Memory B cell (primary cell): ENCODE results near the gene MAD1L1.

Experiments used
- ATAC-seq: fragments of 150-1000 bp; cut with Tn5 transposase; 2 replicates; pipeline ENCODE4 v1.10.0; 2021; ENCODE audit warnings: low read depth, mild to moderate bottlenecking, moderate library complexity
- DNase-seq, 2 donors: peaks; one replicate each; pipeline ENCODE4 v3.0.0; 2022; ENCODE audit warnings: low spot score in 2 of 2
- H3K27ac Mint-ChIP-seq: one replicate; pipeline ENCODE4 v1.8.0; 2022; ENCODE audit warnings: mild to moderate bottlenecking, moderate library complexity, mixed read lengths
- H3K27me3 Mint-ChIP-seq: one replicate; pipeline ENCODE4 v1.8.0; 2022; ENCODE audit warnings: mixed read lengths
- H3K36me3 Mint-ChIP-seq: one replicate; pipeline ENCODE4 v1.8.0; 2022; ENCODE audit warnings: mild to moderate bottlenecking, mixed read lengths
- H3K4me1 Mint-ChIP-seq: one replicate; pipeline ENCODE4 v1.8.0; 2022; ENCODE audit warnings: mixed read lengths
- H3K4me3 Mint-ChIP-seq: one replicate; pipeline ENCODE4 v1.8.0; 2022; ENCODE audit warnings: mild to moderate bottlenecking, moderate library complexity, mixed read lengths
- H3K9me3 Mint-ChIP-seq: one replicate; pipeline ENCODE4 v1.8.0; 2022; ENCODE audit warnings: mixed read lengths

The MAD1L1 gene

GRCh38 chr7:1850111-1850975 is 382.4 kb downstream of the MAD1L1 start:
- H3K27ac Mint-ChIP-seq, result no peak overlapping the region
- H3K4me3 Mint-ChIP-seq, result no peak overlapping the region
- peaks cover 2% of the 10 kb centered on the region for H3K36me3 Mint-ChIP-seq
- H3K27me3 Mint-ChIP-seq, result no peaks in the 10 kb centered on the region
- no peak for DNase-seq
- H3K4me1 Mint-ChIP-seq, result no peaks in the 10 kb centered on the region
- ATAC-seq, result no peak
- no peaks in the 10 kb centered on the region for H3K9me3 Mint-ChIP-seq

GRCh38 chr7:1849351-1850041 is 383.2 kb downstream of the MAD1L1 start:
- H3K4me3 Mint-ChIP-seq, result no peak overlapping the region
- H3K9me3 Mint-ChIP-seq, result no peaks in the 10 kb centered on the region
- H3K4me1 Mint-ChIP-seq, result no peaks in the 10 kb centered on the region
- H3K36me3 Mint-ChIP-seq, result peaks cover 5% of the 10 kb centered on the region
- DNase-seq (no peak), ATAC-seq (no peak)
- H3K27me3 Mint-ChIP-seq, result no peaks in the 10 kb centered on the region
- H3K27ac Mint-ChIP-seq, result no peak overlapping the region

DNA sequence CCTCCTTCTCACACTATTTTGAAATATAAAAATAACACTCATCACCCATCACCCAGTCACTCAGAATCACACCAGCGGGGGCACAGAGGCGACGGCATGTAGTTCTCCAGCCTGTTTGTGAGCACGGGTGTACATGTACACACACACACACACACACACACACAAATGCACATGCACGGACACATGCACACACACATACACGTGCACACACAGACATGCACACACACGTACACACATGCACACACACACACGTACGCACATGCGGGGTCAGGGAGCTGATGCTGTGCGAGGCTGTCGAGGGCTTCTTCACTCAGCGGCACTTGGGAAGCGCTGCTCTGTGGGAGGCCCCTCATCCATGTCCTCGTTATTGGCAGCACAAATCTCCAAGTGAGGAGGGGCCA is 383.8 kb downstream of the MAD1L1 start:
- H3K27me3 Mint-ChIP-seq, result no peaks in the 10 kb centered on the region
- DNase-seq (no peak), ATAC-seq (no peak)
- H3K36me3 Mint-ChIP-seq, result peaks cover 5% of the 10 kb centered on the region
- H3K9me3 Mint-ChIP-seq, result no peaks in the 10 kb centered on the region
- H3K27ac Mint-ChIP-seq, result no peak overlapping the region
- H3K4me1 Mint-ChIP-seq, result no peaks in the 10 kb centered on the region
- H3K4me3 Mint-ChIP-seq, result no peak overlapping the region

GRCh38 chr7:1848013-1848640 is 384.6 kb downstream of the MAD1L1 start:
- no peak overlapping the region for H3K27ac Mint-ChIP-seq
- no peaks in the 10 kb centered on the region for H3K9me3 Mint-ChIP-seq
- peaks cover 7% of the 10 kb centered on the region for H3K36me3 Mint-ChIP-seq
- H3K4me1 Mint-ChIP-seq, result no peaks in the 10 kb centered on the region
- ATAC-seq (no peak), DNase-seq (no peak)
- no peaks in the 10 kb centered on the region for H3K27me3 Mint-ChIP-seq
- H3K4me3 Mint-ChIP-seq, result no peak overlapping the region

- no peak overlapping the region for H3K27ac Mint-ChIP-seq
- ATAC-seq (no peak), DNase-seq (no peak)
- H3K27me3 Mint-ChIP-seq, result no peaks in the 10 kb centered on the region
- H3K4me3 Mint-ChIP-seq, result no peak overlapping the region
- no peaks in the 10 kb centered on the region for H3K9me3 Mint-ChIP-seq
- no peaks in the 10 kb centered on the region for H3K4me1 Mint-ChIP-seq
- H3K36me3 Mint-ChIP-seq, result peaks cover 8% of the 10 kb centered on the region
These were observed 385.3 kb downstream of the MAD1L1 start for GRCh38 chr7:1847260-1848001.

DNA sequence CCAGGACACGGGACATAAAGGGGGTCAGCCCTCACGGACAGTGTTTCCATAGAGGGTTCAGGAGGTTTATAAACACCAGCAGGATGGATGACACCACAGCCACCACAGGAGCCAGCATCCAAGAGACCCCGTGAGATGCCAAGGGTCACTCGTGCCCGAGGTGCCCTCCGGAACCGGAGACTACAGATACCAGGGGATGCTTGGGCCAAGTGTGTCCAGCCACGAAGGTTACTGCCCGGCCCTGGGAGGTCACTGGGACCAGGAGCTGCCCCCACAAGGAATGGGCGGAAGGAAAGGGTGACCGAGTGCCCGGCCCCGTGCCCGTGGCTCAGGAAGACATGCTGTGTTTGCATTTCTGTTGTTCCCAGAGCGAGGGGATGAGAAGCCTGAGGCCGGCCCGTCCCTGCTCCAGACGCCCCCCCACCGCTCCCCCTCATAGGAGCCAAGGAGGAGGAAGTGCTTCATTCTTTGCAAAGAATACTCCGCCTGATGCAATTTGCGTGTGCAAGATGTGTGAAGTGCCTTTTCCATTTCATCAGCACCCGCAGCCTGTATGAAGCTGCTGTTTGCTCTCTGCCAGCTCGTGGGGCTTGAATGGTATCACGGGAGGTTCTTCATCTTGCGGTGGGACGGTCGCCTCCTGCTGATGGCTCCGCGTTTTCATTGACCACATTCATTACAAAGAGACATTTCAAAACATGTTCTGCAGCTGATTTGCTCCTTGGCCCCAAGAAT is 386.2 kb downstream of the MAD1L1 start:
- ATAC-seq (no peak), DNase-seq (no peak)
- H3K27ac Mint-ChIP-seq, result no peak overlapping the region
- H3K9me3 Mint-ChIP-seq, result no peaks in the 10 kb centered on the region
- H3K27me3 Mint-ChIP-seq, result no peaks in the 10 kb centered on the region
- peaks cover 11% of the 10 kb centered on the region for H3K36me3 Mint-ChIP-seq
- H3K4me3 Mint-ChIP-seq, result no peak overlapping the region
- H3K4me1 Mint-ChIP-seq, result no peaks in the 10 kb centered on the region

GRCh38 chr7:1845536-1846311 is 387.0 kb downstream of the MAD1L1 start:
- H3K36me3 Mint-ChIP-seq, result peaks cover 11% of the 10 kb centered on the region
- ATAC-seq (no peak), DNase-seq (no peak)
- no peak overlapping the region for H3K27ac Mint-ChIP-seq
- H3K27me3 Mint-ChIP-seq, result no peaks in the 10 kb centered on the region
- H3K4me1 Mint-ChIP-seq, result no peaks in the 10 kb centered on the region
- H3K9me3 Mint-ChIP-seq, result no peaks in the 10 kb centered on the region
- no peak overlapping the region for H3K4me3 Mint-ChIP-seq

- Mint-ChIP-seq H3K4me1 (no peaks in the 10 kb centered on the region), H3K4me3 (no peak overlapping the region), H3K27me3 (no peaks in the 10 kb centered on the region), H3K9me3 (no peaks in the 10 kb centered on the region), H3K36me3 (peaks cover 11% of the 10 kb centered on the region), H3K27ac (no peak overlapping the region)
- no peak for DNase-seq
- no peak for ATAC-seq
These were observed 387.8 kb downstream of the MAD1L1 start for GRCh38 chr7:1844951-1845390.

DNA sequence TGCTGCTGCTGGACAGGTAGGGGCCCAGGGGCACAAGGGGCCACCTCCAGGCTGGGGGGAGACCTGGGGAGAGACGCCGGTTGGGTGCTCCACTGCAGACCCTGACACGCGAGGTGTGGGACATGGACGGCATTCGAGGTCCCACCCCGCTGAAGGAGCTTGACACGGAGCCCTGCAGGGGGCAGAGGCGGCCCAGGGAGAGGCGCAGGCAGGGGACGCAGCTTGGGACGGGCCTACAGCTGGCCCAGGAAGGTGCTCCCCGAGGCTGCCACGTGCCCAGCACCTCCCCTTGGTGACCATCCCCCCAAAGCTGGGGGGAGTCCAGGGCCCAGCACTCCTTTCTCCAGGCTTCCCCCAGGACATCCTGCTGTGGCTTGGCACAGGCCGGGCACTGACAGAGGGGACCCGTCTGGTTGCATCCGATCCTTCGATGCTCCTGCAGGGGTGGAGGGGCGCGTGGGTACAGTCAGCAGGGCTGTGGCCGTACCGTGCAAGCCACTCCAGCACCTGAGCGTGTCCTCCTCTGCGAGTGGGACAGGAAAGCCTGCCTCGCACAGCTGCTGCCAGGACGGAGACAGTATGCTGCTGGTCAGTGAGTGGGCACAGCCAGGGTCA is 388.3 kb downstream of the MAD1L1 start:
- DNase-seq (no peak), ATAC-seq (no peak)
- Mint-ChIP-seq H3K27ac (no peak overlapping the region), H3K4me1 (peaks cover 2% of the 10 kb centered on the region), H3K27me3 (no peaks in the 10 kb centered on the region), H3K4me3 (no peak overlapping the region), H3K9me3 (no peaks in the 10 kb centered on the region), H3K36me3 (peaks cover 11% of the 10 kb centered on the region)

DNA sequence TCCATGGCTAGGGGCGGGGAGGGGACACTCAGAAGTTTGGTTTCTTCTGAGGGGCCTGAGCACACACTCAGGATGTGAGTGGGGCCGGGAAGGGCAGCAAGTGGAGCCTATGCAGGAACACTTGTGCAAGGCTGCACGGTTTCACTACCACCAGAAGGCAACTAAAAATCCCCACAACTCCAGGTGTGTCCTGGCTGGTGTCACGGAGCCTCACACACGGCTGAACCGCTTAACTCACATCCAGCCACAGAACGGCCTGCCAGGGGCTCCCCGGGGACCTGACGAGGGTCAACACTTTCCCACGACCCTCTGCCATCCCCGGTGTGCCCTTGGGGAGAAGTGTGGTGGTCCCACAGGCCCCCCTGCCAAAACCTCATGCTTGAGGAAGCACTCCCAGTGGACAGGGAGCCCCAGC is 388.8 kb downstream of the MAD1L1 start:
- H3K4me3 Mint-ChIP-seq, result no peak overlapping the region
- no peaks in the 10 kb centered on the region for H3K27me3 Mint-ChIP-seq
- ATAC-seq, result peak; percentile 56
- H3K9me3 Mint-ChIP-seq, result no peaks in the 10 kb centered on the region
- H3K27ac Mint-ChIP-seq, result no peak overlapping the region
- peaks cover 2% of the 10 kb centered on the region for H3K4me1 Mint-ChIP-seq
- no peak for DNase-seq
- peaks cover 11% of the 10 kb centered on the region for H3K36me3 Mint-ChIP-seq

GRCh38 chr7:1843271-1843861 is 389.4 kb downstream of the MAD1L1 start:
- Mint-ChIP-seq H3K27ac (no peak overlapping the region), H3K36me3 (peaks cover 14% of the 10 kb centered on the region), H3K4me1 (peaks cover 2% of the 10 kb centered on the region), H3K4me3 (no peak overlapping the region), H3K27me3 (no peaks in the 10 kb centered on the region), H3K9me3 (no peaks in the 10 kb centered on the region)
- DNase-seq (no peak), ATAC-seq (no peak)
